Type B pancreatic cell (in vitro differentiated cells): ENCODE results near the gene SP110. TPM values are rescaled to one million over a fixed set of nuclear protein-coding genes. Genes with fewer than 3 reads are reported as not detected.

Source experiments
- DNase-seq: peaks from one replicate; pipeline ENCODE4 v3.0.0; 2021; ENCODE audit warnings: mixed read lengths; ENCODE audit not compliant: unreplicated experiment; ENCODE audit errors: extremely low spot score
- H3K27ac Mint-ChIP-seq: 2 replicates; pipeline ENCODE4 v1.8.0; 2021; ENCODE audit warnings: mild to moderate bottlenecking, mixed read lengths
- H3K27me3 Mint-ChIP-seq: 2 replicates; pipeline ENCODE4 v1.8.0; 2021; ENCODE audit warnings: mixed read lengths
- H3K36me3 Mint-ChIP-seq: 2 replicates; pipeline ENCODE4 v1.8.0; 2021; ENCODE audit warnings: mixed read lengths
- H3K4me1 Mint-ChIP-seq: one replicate; pipeline ENCODE4 v1.8.0; 2021; ENCODE audit warnings: mixed read lengths; ENCODE audit not compliant: unreplicated experiment
- H3K4me3 Mint-ChIP-seq: 2 replicates; pipeline ENCODE4 v1.8.0; 2021; ENCODE audit warnings: mild to moderate bottlenecking, mixed read lengths
- H3K9me3 Mint-ChIP-seq: 2 replicates; pipeline ENCODE4 v1.8.0; 2021; ENCODE audit warnings: mixed read lengths
- CTCF ChIP-seq: fragments of 200-600 bp; sonication (generic); conservative IDR thresholded peaks from 2 replicates; pipeline ENCODE4 v1.5.0; 2021; ENCODE audit warnings: antibody characterized with exemption, mild to moderate bottlenecking
- total RNA-seq: library from RNA; stranded (reverse); gene quantifications from 2 replicates; pipeline ENCODE4 v1.2.1, GENCODE V29; 2021; ENCODE audit warnings: low replicate concordance

SP110 gene
- total RNA-seq, 1 donor from 2014 or later, result 8.6 TPM

- Mint-ChIP-seq H3K27ac (no peak overlapping the region), H3K4me1 (no peaks in the 10 kb centered on the region), H3K9me3 (no peaks in the 10 kb centered on the region), H3K27me3 (no peaks in the 10 kb centered on the region), H3K4me3 (no peak overlapping the region), H3K36me3 (no peaks in the 10 kb centered on the region)
- no peak for TF ChIP-seq CTCF
- DNase-seq, result no peak
These were observed 85.2 kb downstream of the SP110 start for GRCh38 chr2:230134496-230135129.

GRCh38 chr2:230131366-230131765, 88.4 kb downstream of the SP110 start:
- Mint-ChIP-seq H3K4me1 (no peaks in the 10 kb centered on the region), H3K4me3 (no peak overlapping the region), H3K27ac (no peak overlapping the region), H3K27me3 (peaks cover 3% of the 10 kb centered on the region), H3K36me3 (no peaks in the 10 kb centered on the region), H3K9me3 (no peaks in the 10 kb centered on the region)
- no peak for TF ChIP-seq CTCF
- DNase-seq, result no peak

GRCh38 chr2:230130668-230131364, 89.0 kb downstream of the SP110 start:
- H3K9me3 Mint-ChIP-seq, result no peaks in the 10 kb centered on the region
- H3K27ac Mint-ChIP-seq, result no peak overlapping the region
- H3K27me3 Mint-ChIP-seq, result peaks cover 3% of the 10 kb centered on the region
- no peaks in the 10 kb centered on the region for H3K36me3 Mint-ChIP-seq
- no peak for DNase-seq
- H3K4me3 Mint-ChIP-seq, result no peak overlapping the region
- TF ChIP-seq CTCF, result no peak
- H3K4me1 Mint-ChIP-seq, result no peaks in the 10 kb centered on the region

- peaks cover 3% of the 10 kb centered on the region for H3K27me3 Mint-ChIP-seq
- no peak for DNase-seq
- H3K27ac Mint-ChIP-seq, result no peak overlapping the region
- no peaks in the 10 kb centered on the region for H3K9me3 Mint-ChIP-seq
- H3K4me3 Mint-ChIP-seq, result no peak overlapping the region
- H3K4me1 Mint-ChIP-seq, result no peaks in the 10 kb centered on the region
- H3K36me3 Mint-ChIP-seq, result no peaks in the 10 kb centered on the region
- no peak for TF ChIP-seq CTCF
These were observed 90.4 kb downstream of the SP110 start for GRCh38 chr2:230129343-230129742.

GRCh38 chr2:230128623-230129342, 91.0 kb downstream of the SP110 start:
- DNase-seq, result no peak
- H3K4me3 Mint-ChIP-seq, result no peak overlapping the region
- no peak for TF ChIP-seq CTCF
- no peaks in the 10 kb centered on the region for H3K36me3 Mint-ChIP-seq
- no peak overlapping the region for H3K27ac Mint-ChIP-seq
- H3K27me3 Mint-ChIP-seq, result peaks cover 3% of the 10 kb centered on the region
- H3K4me1 Mint-ChIP-seq, result no peaks in the 10 kb centered on the region
- H3K9me3 Mint-ChIP-seq, result no peaks in the 10 kb centered on the region
